Measurements from ENCODE around the gene DOCK8.
"Not testable (repeated sequence)": the region's sequence is repeated elsewhere in the genome, so short reads cannot be mapped to it uniquely, and the experiment has no call there.

The DOCK8 gene

GRCh38 chr9:214648-215493 lies at the start of gene DOCK8:
Gene DOCK8 (plus strand): TSS chr9:214865. CDS start chr9:214977, 112 bp downstream.
- peak; percentile 95 for DNase-seq

- DNase-seq, result not testable (repeated sequence)
Observed at GRCh38 chr9:169757-170156, 44.9 kb upstream of the DOCK8 start.

- DNase-seq, result peak; percentile 24
Observed at GRCh38 chr9:178140-178825, 36.4 kb upstream of the DOCK8 start.

GRCh38 chr9:178970-179383 lies 35.7 kb upstream of the DOCK8 start, which contains the start of gene ZNG1A:
Gene ZNG1A (minus strand): TSS chr9:179056. CDS start chr9:178969, 87 bp downstream.
- peak; percentile 92 for DNase-seq

GRCh38 chr9:199601-200000 lies 15.1 kb upstream of the DOCK8 start:
- DNase-seq, result not testable (repeated sequence)

GRCh38 chr9:206481-206880 lies 8.2 kb upstream of the DOCK8 start:
- no peak for DNase-seq

- DNase-seq, result no peak
Observed at GRCh38 chr9:209143-209758, 5.4 kb upstream of the DOCK8 start.

- DNase-seq, result no peak
Observed at GRCh38 chr9:211036-211435, 3.6 kb upstream of the DOCK8 start.

GRCh38 chr9:211557-211956 lies 3.1 kb upstream of the DOCK8 start:
- no peak for DNase-seq

- DNase-seq, result no peak
Observed at GRCh38 chr9:212297-212696, 2.4 kb upstream of the DOCK8 start.

GRCh38 chr9:213901-214300 lies 764 bp upstream of the DOCK8 start:
- DNase-seq, result not testable (repeated sequence)

- DNase-seq, result no peak
Observed at GRCh38 chr9:214351-214647, 366 bp upstream of the DOCK8 start.

- DNase-seq, result no peak
Observed at GRCh38 chr9:215631-216155, 1.0 kb downstream of the DOCK8 start.

GRCh38 chr9:216866-217265 lies 2.2 kb downstream of the DOCK8 start:
- no peak for DNase-seq

- no peak for DNase-seq
Observed at GRCh38 chr9:217950-218349, 3.3 kb downstream of the DOCK8 start.

GRCh38 chr9:219036-219435 lies 4.4 kb downstream of the DOCK8 start:
- not testable (repeated sequence) for DNase-seq

- DNase-seq, result peak; percentile 67
Observed at GRCh38 chr9:219670-220365, 5.2 kb downstream of the DOCK8 start.

GRCh38 chr9:221989-222776 lies 7.5 kb downstream of the DOCK8 start:
- DNase-seq, result peak; percentile 72

GRCh38 chr9:223152-223551 lies 8.5 kb downstream of the DOCK8 start:
- peak; percentile 14 for DNase-seq

GRCh38 chr9:224026-224425 lies 9.4 kb downstream of the DOCK8 start:
- DNase-seq, result peak; percentile 37

GRCh38 chr9:224582-225520 lies 10.2 kb downstream of the DOCK8 start:
- DNase-seq, result peak; percentile 49

Data from hematopoietic multipotent progenitor cell treated with erythropoietin and hydrocortisone succinate and interleukin-3 and kit ligand, for 4 days (in vitro differentiated cells).